Measurements from ENCODE around the gene DGKZ. TPM values are rescaled to one million over a fixed set of nuclear protein-coding genes. Genes with fewer than 3 reads are reported as not detected.

Gene DGKZ
- total and polyA plus RNA-seq, 2 of the 13 experiments (the other 11 are each of a cell fraction or from before 2014, with no cell fraction given), result 15.8 to 20.7 TPM

GRCh38 chr11:46380340-46381047, 33.2 kb downstream of the DGKZ start (continued):
- TF ChIP-seq, protein P1, sequence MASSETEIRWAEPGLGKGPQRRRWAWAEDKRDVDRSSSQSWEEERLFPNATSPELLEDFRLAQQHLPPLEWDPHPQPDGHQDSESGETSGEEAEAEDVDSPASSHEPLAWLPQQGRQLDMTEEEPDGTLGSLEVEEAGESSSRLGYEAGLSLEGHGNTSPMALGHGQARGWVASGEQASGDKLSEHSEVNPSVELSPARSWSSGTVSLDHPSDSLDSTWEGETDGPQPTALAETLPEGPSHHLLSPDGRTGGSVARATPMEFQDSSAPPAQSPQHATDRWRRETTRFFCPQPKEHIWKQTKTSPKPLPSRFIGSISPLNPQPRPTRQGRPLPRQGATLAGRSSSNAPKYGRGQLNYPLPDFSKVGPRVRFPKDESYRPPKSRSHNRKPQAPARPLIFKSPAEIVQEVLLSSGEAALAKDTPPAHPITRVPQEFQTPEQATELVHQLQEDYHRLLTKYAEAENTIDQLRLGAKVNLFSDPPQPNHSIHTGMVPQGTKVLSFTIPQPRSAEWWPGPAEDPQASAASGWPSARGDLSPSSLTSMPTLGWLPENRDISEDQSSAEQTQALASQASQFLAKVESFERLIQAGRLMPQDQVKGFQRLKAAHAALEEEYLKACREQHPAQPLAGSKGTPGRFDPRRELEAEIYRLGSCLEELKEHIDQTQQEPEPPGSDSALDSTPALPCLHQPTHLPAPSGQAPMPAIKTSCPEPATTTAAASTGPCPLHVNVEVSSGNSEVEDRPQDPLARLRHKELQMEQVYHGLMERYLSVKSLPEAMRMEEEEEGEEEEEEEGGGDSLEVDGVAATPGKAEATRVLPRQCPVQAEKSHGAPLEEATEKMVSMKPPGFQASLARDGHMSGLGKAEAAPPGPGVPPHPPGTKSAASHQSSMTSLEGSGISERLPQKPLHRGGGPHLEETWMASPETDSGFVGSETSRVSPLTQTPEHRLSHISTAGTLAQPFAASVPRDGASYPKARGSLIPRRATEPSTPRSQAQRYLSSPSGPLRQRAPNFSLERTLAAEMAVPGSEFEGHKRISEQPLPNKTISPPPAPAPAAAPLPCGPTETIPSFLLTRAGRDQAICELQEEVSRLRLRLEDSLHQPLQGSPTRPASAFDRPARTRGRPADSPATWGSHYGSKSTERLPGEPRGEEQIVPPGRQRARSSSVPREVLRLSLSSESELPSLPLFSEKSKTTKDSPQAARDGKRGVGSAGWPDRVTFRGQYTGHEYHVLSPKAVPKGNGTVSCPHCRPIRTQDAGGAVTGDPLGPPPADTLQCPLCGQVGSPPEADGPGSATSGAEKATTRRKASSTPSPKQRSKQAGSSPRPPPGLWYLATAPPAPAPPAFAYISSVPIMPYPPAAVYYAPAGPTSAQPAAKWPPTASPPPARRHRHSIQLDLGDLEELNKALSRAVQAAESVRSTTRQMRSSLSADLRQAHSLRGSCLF (CRISPR knock-in tag; IDR thresholded peaks at IDR 0.05; ENCODE audit: borderline replicate concordance), result 0 out of 2 replicates have a peak, but pooled peaks have one; percentile 10
- TF ChIP-seq EP300 (IDR thresholded peaks at IDR 0.05; ENCODE audit: low read depth in 2 of 2, low read length in 2 of 2), result 0 out of 4 replicates have a peak, but pooled peaks of 1 of the 2 experiments have one; percentile 3
- TF ChIP-seq EP300 (CRISPR knock-in tag; IDR thresholded peaks at IDR 0.05; ENCODE audit: borderline replicate concordance), result no peak
- no peak for TF ChIP-seq SOX6 (IDR thresholded peaks at IDR 0.05)
- TF ChIP-seq SOX6 (CRISPR knock-in tag; IDR thresholded peaks at IDR 0.05), result peak; percentile 94
- TF ChIP-seq YEATS4 (CRISPR knock-in tag; IDR thresholded peaks at IDR 0.05; ENCODE audit: borderline replicate concordance), result peak; percentile 48
- 0 out of 2 replicates have a peak, but pooled peaks have one; percentile 16 for TF ChIP-seq SAFB2 (CRISPR knock-in tag; IDR thresholded peaks at IDR 0.05; ENCODE audit: borderline replicate concordance, low read depth)
- no peak for TF ChIP-seq CHCHD3 (CRISPR knock-in tag; IDR thresholded peaks at IDR 0.05)
- no peak for TF ChIP-seq RBM22 (optimal IDR thresholded peaks at IDR 0.05; ENCODE audit: low read length)
- peak; percentile 52; the same call in 1 of the 2 replicates for TF ChIP-seq TFDP2 (CRISPR knock-in tag; IDR thresholded peaks at IDR 0.05)
- TF ChIP-seq E2F1 (CRISPR knock-in tag; IDR thresholded peaks at IDR 0.05), result 0 out of 2 replicates have a peak, but pooled peaks have one; percentile 22
- peak; percentile 8; the same call in 1 of the 2 replicates for TF ChIP-seq FOXA3 (CRISPR knock-in tag; IDR thresholded peaks at IDR 0.05)
- TF ChIP-seq POLR2G (IDR thresholded peaks at IDR 0.05; ENCODE audit: low read depth, low read length), result peak; percentile 79
- TF ChIP-seq ZNF142 (CRISPR knock-in tag; IDR thresholded peaks at IDR 0.05), result 0 out of 2 replicates have a peak, but pooled peaks have one; percentile 33
- no peak for TF ChIP-seq MAFG (CRISPR knock-in tag; IDR thresholded peaks at IDR 0.05)

Data from HepG2 (cell line).